Right lobe of liver (tissue), 4 donors: ENCODE results near the gene SGSM2.

Experiments
- POLR2A ChIP-seq: fragments of 450-650 bp; IDR thresholded peaks from one replicate; pipeline ENCODE4 v1.6.1; 2017; ENCODE audit warnings: antibody characterized with exemption, mild to moderate bottlenecking
- TF ChIP-seq, protein P1 (sequence below), 4 donors: fragments of 200-600 bp in 3 of 4; fragments of 450-650 bp in 1 of 4; IDR thresholded peaks; one replicate each; pipeline versions ENCODE4 v1.5.1 to v1.8.0; 2016 to 2022; ENCODE audit warnings: antibody characterized with exemption in 4 of 4, mild to moderate bottlenecking in 2 of 4
- donor health status: DM: no; HTN: no; CAD: no.
- donor health status: DM: no; HTN: no; CAD: no.
- donor health status: DM: no; HTN: yes; CAD: no.

DNA sequence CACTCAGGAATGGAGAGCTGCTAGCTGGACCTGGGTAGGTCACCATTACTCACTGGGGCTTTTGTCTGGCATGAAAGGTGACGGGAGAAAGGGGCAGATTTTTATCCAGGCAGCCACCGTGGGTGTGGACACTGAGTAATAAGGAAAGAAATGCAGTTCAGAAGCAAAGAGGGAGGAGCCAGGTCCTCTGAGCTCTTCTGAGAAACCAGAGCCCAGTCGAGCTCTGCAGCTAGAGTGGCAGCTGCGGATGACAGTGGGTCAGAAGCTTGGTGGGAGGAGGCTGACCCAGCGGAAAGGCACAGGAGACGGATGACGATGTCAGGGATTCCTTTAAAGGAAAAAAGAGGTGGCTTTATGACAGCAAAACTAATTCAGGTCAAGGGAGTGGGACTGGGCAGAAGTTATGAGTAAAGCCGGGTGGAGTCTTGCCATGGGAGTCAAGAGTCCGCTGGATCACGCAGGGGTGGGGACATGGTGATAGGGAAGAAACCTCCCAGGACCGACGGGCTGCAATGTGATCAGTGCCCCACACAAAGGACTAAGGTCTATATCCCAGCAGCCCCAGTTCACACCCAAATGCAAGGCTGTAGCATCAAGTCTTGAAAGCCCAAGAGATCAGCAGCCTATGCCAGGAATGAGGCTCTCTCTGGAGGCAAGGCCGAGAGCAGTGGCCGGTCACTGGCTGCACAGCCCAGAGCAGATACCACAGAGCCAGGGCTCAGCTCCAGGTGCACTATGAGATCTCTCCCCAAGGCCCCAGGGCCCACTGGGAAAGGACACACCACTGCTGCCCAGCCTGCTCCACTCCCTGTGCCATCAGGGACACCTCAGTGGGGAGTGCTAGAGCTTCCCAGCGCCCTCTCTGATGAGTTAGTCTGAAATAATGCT lies 69.8 kb downstream of the SGSM2 start:
- TF ChIP-seq, protein P1, sequence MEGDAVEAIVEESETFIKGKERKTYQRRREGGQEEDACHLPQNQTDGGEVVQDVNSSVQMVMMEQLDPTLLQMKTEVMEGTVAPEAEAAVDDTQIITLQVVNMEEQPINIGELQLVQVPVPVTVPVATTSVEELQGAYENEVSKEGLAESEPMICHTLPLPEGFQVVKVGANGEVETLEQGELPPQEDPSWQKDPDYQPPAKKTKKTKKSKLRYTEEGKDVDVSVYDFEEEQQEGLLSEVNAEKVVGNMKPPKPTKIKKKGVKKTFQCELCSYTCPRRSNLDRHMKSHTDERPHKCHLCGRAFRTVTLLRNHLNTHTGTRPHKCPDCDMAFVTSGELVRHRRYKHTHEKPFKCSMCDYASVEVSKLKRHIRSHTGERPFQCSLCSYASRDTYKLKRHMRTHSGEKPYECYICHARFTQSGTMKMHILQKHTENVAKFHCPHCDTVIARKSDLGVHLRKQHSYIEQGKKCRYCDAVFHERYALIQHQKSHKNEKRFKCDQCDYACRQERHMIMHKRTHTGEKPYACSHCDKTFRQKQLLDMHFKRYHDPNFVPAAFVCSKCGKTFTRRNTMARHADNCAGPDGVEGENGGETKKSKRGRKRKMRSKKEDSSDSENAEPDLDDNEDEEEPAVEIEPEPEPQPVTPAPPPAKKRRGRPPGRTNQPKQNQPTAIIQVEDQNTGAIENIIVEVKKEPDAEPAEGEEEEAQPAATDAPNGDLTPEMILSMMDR (IDR thresholded peaks at IDR 0.05), result no peak
- TF ChIP-seq POLR2A, result no peak
